Fibroblast of skin of back (primary cell): ENCODE measurements around the gene TUBA4A.

Source experiments
- DNase-seq: peaks from one replicate; pipeline ENCODE4 v3.0.0-alpha.2; 2013

Gene TUBA4A

DNA sequence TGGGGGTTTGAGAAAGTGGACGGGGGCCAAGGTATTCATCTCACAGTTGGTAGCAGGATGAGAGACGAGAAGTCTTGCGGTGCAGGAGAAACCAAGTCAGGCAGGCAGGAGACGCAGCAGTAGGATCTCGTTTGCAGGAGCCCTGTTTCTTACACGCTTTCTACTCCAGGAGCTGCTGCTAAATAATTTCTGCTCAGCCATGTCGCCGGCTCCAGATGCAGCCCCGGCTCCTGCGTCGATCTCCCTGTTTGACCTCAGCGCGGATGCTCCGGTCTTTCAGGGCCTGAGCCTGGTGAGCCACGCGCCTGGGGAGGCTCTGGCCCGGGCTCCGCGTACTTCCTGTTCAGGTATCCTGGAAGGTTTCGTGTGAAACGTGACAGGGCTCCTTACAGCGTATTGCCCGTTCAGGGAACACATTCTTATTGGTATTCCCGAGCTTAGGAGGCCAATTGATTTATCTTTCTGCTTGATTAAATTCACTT is 23.6 kb downstream of the TUBA4A start:
- DNase-seq: peak; percentile 74

DNA sequence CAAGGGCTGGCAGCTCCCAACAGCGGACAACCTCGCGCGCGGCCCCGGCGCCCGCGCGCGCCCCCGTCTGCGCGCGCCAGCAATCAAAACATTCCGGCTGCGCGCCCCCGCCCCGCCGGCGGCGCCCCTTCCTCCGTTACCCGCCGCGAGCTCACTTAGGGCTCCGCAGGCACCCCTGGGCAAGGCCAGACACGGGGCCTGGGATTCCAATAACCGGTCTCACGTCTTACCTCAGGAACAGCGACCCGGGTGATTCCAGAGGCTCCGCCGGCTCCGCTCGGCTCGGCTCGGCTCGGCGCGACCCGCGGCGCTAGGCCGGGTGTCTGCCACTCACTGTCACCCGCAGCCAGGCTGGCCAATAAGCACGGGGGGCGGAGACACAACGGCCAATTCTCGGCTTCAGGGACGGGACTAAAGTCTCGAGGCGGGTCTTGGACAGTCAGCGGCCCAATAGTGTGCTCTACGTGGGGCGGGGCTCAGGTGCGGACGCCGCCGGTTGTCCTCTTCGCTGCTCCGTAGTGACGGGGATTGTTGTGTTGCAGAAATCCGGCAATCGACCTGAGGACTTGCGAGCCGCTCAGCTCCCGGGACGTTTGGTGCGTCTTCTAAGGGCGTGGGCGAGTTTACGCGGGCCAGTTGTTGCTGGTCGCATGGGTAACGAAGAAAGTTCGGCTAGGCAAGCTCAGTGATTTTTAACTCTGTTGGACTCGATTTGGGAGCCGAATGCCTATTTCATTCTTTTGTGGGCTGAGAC is 24.2 kb downstream of the TUBA4A start, which contains the start of the genes ANKZF1 and ATG9A:
ANKZF1 (plus strand) TSS at position 502 of the 754 bp plus-strand sequence. CDS start 452 bp downstream, outside the sequence.
ATG9A (minus strand) TSS at position 332 of the 754 bp plus-strand sequence. CDS start 1,612 bp downstream, outside the sequence.
- DNase-seq: peak; percentile 99

DNA sequence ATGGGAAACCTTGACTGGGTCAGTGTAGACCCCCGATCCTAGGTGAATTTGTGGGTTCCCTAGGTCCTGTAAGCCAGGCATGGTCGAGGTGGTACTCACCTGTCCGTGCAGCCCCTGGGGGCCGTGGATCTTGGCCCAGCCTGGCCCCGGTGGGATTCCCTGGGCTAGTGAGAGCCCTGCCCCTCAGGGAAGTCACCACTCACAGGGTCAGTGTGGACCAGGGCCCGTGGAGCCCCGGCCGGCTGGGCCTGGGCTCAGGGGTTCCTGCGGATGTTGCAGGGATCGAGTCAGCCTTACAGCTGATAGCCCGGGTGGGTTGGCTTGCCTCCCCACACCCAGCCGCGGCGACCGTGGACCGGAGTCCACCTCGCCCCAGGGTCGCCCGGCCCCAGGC is 24.8 kb downstream of the TUBA4A start:
- DNase-seq: no peak

DNA sequence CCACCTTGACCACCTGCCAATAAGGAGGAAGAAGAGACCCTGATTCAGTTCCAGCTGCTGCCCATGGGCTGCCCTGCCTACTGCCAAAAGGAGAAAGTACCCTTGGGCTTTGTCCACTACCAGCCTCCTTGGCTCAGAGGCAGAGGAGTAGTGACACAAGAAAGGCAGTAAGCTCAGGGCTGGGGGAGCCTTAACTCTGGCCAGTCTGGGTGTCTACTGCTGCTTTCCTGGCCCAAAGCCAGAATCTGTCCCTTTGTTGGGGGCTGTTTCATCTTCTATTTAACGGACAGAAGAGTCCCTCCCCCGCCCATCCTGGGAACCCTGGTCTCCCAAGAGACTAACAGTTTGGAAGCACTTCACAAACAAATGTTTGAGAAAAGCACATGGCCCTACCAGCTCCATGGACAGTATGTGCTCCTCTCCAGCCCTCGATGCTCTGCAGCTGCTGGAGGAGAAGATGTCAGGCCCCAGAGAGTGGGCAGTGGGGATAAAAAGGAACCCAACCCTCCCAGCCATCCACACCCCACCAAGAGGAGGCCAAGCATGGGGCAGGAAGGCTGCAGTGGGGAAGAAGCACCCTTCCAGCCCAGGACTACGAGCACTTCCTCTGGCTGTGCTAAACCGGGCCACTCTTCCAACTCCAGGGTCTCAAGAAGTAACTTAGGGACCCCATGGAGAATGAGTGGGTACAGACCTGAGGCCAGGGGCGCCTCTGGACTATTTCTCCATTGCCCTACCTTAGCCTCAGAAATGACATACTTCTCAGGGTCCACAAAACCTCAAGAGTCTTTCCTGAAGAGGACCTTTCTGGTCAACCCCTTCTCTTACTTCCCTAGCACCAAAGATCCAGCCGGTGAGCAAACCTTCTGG is 25.4 kb downstream of the TUBA4A start:
- DNase-seq: peak; percentile 3

DNA sequence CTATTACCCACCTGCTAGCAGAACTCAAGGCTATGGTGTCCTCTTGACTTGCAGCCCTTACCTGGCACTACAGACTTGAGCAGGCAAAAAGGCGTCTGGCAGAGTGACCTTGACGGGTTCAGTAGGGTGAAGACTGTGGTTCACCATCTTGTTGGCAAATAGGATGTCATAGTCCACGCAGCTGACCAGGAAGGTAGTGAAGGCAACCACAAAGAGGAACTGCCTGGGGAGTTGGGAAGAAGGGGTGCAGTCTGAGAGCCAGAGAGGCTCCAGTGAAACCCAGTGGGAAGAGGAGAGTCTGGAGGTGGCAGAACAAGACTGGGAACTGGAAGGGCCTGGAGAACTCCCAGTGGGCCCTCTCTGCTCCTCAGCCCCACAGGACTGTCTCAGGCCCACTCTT is 28.4 kb downstream of the TUBA4A start:
- DNase-seq: no peak

DNA sequence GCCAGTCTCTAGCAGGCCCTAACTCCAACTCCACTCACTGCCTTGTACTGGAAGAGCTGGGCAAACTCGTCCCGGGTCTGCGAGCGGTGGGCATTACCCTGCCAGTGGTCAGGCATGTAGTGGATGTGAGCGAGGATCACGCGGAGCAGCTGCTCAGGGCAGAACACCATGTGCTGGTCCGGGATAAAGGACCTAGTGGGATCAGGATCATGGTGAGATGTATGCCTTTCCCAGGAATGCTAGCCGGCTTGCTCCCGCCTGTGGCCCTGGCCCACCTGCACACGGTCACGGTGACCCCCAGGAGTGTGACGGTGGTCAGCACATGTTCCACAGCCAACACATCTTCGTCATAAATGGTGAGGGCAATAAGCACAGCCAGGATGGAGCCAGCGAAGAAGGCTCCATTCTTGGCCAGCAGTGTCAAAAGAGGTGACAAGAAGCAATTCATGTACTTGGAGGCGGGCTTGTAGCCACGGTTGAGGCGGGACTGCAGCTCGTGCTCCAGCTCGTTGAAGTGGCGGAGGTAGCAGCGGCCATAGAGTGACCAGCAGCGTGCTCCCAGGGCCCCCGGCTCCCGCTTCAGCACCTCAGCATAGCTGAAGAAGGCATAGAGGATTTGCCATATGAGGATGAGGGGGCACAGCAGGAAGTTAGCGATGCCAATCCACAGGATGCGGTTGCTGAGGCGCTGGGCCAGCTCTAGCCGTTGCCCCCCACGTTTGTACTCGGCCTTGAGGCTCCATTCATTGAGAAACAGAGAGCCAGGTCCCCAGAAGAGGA is 29.7 kb downstream of the TUBA4A start:
- no peak for DNase-seq

DNA sequence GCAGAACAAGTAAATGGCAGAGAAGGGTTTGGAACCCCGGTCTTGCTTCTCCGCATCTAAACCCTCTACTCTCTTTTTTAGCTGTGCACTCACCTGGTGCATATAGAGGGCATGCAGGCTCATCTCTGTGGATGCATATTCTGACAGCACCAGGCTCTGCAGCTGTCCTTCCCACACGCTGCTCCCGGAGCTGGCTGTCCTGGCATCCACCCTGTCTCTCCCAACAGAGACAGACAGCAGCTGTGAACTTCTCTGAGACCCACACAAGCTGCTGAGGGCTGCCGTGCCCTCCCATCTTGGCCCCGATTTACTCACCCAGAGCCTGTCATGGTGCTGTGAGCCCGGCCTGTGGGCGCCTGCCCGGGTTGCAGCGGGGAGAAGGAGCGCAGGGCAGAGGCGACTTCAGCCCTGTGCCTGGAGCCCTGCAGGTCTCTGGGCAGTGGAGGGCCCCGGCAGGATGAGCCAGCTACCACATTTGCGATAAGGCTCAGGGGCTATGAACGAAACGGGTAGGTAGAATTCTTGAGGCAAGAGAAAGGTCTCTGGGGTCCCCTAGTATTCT is 31.7 kb downstream of the TUBA4A start:
- no peak for DNase-seq

DNA sequence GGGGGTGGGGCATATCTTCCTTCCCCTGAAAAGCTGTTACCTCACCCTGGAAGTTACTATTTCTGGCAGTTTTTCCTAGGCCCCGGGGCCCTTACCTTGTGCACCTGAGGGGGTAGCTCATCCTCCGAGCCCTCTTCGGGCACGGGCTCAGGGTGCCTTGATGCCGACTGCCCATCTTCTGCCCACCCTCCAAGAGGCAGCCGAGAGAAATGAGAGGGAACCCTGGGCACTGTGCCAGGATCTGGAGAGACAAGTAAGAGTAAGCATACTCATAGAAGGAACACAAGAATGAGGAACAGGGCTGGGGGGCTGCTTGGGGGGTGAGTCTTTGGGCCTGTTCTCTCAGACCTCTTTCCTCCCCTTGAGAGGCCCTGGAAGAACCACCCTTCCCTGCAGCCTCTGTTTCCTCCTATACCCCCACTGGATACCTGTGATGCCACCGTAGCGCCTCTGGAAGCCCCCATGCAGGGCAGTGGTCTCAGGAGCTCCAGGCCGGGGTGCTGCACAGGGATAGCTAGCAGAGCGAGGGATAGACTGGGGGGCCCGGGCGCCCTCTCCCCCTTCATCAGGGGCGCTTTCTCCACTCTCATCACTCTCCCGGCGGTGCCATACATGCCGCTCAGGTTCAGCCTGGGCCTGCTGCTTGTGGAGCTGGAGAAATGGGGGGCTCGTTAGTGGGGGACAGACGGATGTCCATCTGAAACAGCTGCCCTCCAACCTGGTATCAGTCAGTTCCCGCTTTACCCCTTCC is 32.9 kb downstream of the TUBA4A start:
- DNase-seq: no peak

DNA sequence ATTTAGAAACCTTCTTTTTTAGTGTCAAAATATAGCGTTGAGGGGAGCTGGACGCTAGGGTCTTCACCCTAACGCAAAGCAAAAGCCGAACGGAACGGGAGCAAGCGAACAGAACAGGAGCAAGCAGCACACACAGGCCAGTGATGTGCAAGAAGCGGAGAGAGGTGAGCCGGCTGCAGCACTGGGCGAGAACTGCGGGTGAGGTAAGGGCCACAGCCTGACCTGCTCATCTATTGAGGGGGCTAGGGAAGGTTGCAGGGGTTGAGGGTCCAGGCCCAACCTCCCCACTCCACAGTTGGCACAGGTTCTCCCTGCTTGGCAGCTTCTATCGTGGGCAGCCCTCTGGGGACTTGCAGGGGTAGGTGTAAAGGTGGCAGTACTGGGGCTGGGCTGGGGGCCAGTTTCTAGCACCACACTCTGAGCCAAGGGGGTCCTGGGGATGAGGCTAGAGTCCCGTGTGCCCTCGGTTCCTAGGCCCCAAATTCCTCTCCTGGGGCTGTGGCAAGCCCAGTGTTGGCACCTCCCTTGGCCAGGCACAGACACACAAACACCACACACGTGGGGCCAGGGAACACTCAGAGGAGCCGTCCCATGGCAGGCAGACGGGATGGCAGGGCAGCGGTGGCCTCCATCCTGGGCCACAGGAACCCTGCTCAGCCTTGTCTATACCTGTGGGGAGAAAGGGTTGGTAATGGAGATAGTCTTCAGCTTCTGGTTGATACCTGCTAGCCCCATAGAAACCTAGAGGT is 33.8 kb downstream of the TUBA4A start:
- DNase-seq: no peak

DNA sequence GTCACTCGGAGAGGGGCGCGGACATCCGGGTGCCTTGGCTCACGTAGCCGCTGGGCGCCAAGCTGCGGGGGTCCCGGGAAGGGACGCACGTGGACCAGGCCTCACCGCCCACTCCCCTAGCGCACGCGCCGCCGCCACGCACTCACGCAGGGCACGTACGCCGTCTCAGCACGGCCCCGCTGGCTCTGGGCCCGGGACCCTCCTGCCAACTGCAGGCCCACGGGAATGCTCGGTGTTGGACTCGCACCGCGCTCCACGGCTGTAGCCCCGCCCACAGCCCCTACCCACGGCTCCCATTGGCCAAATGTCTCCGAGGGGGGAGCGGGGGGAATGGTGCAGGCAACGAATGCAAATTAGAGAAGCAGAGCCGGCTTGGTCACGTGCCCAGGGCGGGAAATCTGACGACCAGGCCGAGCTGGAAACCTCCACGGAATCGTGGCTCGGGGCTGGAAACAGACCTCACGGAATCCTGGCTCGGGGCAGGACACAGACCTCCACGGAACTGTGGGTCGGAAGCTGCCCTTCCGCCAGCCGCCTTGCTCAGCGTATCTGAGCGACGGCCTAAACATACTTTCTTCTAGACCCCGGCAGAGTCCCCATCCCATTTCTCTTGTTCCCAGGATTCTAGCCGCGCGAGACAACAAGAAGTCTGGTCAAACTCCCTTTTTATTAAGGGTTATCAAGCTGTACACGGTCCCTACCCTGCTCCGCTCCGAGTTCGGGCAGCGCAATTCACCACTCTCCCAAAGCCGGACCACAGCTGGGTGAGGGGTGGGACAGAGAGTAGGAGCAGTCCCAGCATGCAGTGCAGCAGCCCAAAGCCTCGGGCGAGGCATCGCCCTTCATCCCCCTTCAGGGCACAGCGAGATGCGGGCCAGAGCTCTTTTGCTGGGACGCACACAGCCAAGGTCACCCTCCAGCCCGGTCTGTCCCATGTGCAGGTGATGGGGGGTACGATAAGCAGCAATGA is 34.7 kb downstream of the TUBA4A start, which contains the start of gene ABCB6:
ABCB6 (minus strand) TSS at position 227 of the 970 bp plus-strand sequence. CDS start 285 bp downstream, outside the sequence.
- peak; percentile 95 for DNase-seq

DNA sequence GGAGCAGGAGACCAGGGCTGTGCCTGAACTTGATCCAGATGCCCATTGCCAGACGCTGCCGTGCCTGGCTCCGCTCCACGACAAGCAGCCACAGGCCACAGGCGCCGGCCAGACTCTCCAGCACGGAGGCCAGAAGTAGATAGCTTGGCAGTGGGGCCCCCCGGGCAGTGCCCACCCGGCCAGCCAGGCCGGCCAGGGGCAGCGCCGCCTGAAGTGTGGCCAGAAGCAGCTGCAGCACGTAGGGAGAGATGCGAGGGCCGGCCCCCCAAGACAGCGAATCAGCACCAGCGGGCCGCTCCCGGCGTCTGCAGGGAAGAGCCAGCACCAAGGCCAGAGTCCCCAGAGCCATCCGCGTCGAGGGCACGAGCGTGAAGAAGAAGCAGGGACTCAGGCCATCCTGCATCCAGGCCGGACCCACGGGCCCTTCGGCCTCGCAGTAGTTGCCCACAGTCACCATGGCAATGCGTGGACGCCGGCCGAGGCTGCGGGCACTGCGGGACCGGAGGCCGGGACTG is 35.4 kb downstream of the TUBA4A start:
- peak; percentile 80 for DNase-seq

DNA sequence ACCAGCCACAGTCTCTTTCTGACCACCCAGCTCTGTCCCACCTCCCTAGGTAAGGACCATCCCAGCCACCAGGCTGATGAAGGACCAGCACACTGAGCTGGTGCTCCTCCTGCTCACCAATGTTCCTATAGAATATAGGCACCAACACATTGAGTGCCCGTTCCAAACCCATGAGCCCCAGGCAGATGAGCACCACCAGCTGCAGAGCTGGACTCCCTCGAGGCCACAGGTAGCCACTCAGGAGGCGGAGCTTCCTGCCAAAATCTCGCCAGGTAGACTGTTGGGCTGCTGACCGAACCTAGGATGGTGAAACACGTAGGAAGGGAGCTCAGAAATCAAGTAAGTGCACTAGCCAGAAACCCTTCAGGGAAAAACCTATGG is 37.2 kb downstream of the TUBA4A start:
- DNase-seq: no peak

DNA sequence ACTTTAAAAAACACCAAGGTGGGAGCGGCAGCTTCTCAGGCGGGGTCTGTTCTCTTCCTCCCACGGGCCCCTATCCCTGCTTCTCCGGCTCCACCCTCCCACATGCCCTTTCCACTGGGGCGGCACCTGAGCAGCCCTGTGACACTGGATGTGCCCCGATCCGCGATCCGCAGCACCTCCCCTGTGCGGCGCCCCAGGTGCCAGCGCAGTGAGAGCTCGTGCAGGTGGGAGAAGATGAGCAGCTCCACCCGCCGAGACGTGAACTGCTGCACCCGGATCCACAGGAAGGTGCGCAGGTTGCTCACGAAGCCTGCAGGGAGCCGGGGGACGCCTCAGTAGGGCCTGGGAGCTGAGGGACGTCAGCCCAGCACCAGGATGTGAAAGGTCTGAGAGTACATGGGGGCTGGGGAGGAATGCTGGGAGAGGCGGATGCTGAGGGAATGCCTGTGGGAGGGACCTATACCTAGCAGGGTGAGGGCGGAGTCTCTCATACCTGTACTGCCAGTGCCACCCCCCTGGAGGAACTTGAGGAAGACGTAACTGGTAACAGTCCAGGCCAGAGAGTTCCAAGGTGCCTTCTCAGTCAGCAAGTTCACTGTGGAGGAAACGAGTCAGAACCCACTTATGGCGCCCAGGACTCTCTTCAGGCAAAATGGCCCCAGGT is 37.7 kb downstream of the TUBA4A start:
- no peak for DNase-seq

DNA sequence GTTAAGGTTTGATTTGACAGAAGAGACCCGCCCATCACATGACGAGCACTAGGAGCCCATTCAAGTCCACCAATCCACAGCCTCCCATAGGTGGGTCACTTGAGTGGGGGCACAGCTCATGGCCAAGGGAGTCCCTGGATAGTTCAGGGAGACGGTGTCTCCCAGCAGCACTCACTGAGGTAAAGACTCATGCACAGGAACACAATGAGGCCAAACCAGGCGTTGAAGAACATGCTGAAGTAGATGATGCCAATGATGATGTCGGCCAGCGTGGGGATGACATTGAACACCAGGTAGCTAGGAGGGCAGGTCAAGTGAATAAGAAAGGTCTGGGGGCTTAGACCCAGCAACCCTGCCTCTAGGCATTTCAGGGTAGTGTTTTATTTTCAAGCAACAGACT is 38.9 kb downstream of the TUBA4A start:
- DNase-seq: no peak

DNA sequence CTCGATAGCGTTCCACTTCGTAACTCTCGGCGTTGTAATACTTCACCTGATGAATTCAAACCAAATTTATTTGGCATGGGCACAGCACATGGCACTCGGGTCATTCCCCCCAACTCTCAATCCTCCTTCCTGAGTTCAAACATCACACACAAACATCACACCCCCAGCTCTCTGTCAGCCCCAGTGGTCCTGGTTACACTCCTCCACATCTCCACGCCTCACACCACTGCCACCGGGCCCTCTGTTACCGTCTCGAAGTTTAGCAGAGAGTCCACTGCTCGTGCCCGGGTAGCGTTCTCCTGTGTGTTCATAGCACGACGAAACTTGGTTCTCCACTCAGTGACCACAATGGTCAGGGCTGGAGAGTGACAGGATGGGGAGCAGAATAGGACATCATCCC is 39.6 kb downstream of the TUBA4A start:
- DNase-seq: no peak

DNA sequence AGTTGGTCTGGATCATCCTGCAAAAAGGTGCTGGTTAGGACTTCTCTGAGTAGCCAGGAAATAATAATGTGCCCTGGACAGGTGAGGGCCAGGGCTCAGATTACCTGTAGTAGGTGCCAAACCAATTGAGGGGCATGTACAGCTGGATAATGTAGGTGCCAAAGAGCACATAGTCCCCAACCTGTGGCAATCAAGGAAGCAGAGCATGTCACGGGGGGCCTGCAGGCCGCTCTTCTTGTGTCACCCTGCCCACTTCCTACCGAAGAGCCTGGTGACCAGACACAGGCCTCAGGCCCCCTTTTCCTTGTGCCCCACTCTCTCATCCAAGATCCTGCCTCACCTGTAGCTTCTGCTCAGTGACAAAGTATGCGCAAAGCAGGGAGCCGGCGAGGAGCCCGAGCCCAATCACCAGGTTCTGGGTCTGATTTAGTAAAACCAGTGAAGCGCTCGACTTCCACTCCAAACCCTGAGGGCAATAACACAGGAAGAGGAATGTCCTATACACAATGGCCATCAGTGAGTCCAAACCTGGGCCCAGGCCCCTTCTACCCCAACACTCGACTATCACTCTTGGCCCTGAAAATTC is 40.1 kb downstream of the TUBA4A start:
- no peak for DNase-seq

DNA sequence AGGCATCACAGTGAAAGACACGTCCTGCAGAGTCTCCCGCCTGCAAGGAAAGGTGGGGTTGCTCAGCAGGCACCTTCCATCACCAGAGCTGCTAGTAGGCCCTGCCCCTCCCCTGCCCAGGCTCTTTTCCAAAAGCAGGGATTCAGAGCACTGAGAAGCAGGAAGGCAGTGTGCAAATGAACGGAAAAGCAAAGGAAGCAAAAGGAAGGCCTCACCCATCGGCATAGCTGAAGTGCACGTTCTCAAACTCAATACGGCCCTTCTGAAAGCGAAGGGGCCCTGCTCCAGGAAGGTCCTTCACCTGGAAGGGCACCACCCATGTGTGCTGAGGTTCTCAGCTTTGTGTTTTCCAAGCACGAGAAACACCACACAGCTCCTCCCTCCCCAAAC is 40.7 kb downstream of the TUBA4A start:
- DNase-seq: no peak

DNA sequence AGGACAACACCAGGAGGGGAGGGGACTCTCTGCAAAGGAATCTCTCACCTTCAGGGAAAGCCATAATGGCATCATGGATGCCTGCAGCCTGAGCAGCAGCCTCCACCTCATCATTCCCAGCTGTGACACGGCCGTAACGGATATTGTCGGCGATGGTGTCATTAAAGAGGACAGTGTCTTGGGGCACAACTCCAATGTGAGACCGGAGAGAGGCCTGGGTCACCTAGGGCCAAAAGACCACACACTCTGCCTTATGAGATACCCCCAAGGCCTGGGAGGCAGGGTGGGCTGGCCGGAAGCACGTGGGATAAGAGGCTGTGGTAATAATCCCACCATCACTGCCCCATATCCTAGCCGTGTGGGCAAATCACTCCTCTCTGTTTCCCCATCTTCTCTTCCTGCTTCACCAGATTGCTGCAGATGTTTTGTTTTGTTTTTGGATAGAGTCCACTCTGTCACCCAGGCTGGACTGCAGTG is 42.8 kb downstream of the TUBA4A start:
- DNase-seq: no peak
